ENCODE data around the gene FOXP1. TPM values are rescaled to one million over a fixed set of nuclear protein-coding genes. Genes with fewer than 3 reads are reported as not detected.

The FOXP1 gene
- total RNA-seq, 1 donor from 2014 or later, result 27.3 TPM

- H3K27me3 Mint-ChIP-seq (ENCODE audit: insufficient read depth, low read depth), result no peaks in the 10 kb centered on the region
- H3K9me3 Mint-ChIP-seq, result no peaks in the 10 kb centered on the region
- no peak overlapping the region for H3K4me3 Mint-ChIP-seq
- DNase-seq (ENCODE audit: low spot score), result no peak
- Histone ChIP-seq H3K4me2 (no peak overlapping the region), H3K9ac (no peak overlapping the region), H3K79me2 (ENCODE audit: low read depth) (no peaks in the 10 kb centered on the region), H4K20me1 (ENCODE audit: low read depth) (no peaks in the 10 kb centered on the region), H2AFZ (replicated peaks) (no peak overlapping the region), H3F3A (ENCODE audit: low read depth) (no peaks in the 10 kb centered on the region), H3K36me3 (no peaks in the 10 kb centered on the region), H3K9me3 (ENCODE audit: low read depth) (no peaks in the 10 kb centered on the region), H3K4me3 (no peak overlapping the region), H3K27me3 (no peaks in the 10 kb centered on the region), H3K27ac (no peak overlapping the region), H3K4me1 (peaks cover 2% of the 10 kb centered on the region)
- no peaks in the 10 kb centered on the region for H3K4me1 Mint-ChIP-seq
- no peak overlapping the region for H3K27ac Mint-ChIP-seq
- TF ChIP-seq EZH2phosphoT487 (IDR thresholded peaks at IDR 0.05), result no peak
- TF ChIP-seq CTCF (IDR thresholded peaks at IDR 0.05), result no peak
- TF ChIP-seq EZH2 (IDR thresholded peaks at IDR 0.05), result no peak
- no peaks in the 10 kb centered on the region for H3K36me3 Mint-ChIP-seq
These were observed 400.0 kb downstream of the FOXP1 start for GRCh38 chr3:71183549-71183948.

DNA sequence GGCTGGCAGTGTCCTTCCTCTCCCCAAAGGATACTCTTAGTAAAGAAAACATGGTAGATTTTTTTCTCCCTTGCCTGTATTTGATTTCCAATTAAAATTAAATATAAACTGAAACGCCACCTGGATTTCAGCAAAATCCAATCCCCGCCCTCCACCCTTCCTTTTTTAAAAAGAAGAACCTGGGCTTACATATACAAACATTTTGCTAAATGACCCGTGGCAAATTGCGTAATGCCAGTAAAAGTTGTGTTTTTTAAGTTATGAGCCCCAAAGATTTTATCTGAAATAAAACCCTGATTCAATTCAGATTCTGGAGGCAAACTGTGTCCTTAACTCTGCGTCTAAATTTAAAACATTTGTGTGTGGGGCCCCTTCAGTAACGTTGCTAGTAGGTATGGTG is 403.0 kb downstream of the FOXP1 start:
- no peak overlapping the region for H3K4me3 Mint-ChIP-seq

GRCh38 chr3:71177375-71177774 is 406.2 kb downstream of the FOXP1 start:
- Mint-ChIP-seq H3K27ac (no peak overlapping the region), H3K4me3 (no peak overlapping the region), H3K27me3 (ENCODE audit: insufficient read depth, low read depth) (no peaks in the 10 kb centered on the region), H3K36me3 (peaks cover 4% of the 10 kb centered on the region), H3K4me1 (peaks cover 12% of the 10 kb centered on the region), H3K9me3 (no peaks in the 10 kb centered on the region)
- no peaks in the 10 kb centered on the region for H3K9me3 ChIP-seq (ENCODE audit: low read depth)
- no peak overlapping the region for H3K9ac ChIP-seq
- no peaks in the 10 kb centered on the region for H3K36me3 ChIP-seq
- H3K4me2 ChIP-seq, result no peak overlapping the region
- H2AFZ ChIP-seq (replicated peaks), result no peak overlapping the region
- no peak overlapping the region for H3K4me3 ChIP-seq
- TF ChIP-seq EZH2phosphoT487 (IDR thresholded peaks at IDR 0.05), result no peak
- TF ChIP-seq CTCF (IDR thresholded peaks at IDR 0.05), result no peak
- TF ChIP-seq EZH2 (IDR thresholded peaks at IDR 0.05), result no peak
- no peaks in the 10 kb centered on the region for H4K20me1 ChIP-seq (ENCODE audit: low read depth)
- H3K79me2 ChIP-seq (ENCODE audit: low read depth), result no peaks in the 10 kb centered on the region
- H3K27ac ChIP-seq, result no peak overlapping the region
- no peaks in the 10 kb centered on the region for H3F3A ChIP-seq (ENCODE audit: low read depth)
- H3K27me3 ChIP-seq, result no peaks in the 10 kb centered on the region
- H3K4me1 ChIP-seq, result no peaks in the 10 kb centered on the region
- no peak for DNase-seq (ENCODE audit: low spot score)

More for the DNA sequence above, 403.0 kb downstream of the FOXP1 start:
- Histone ChIP-seq H3K4me2 (no peak overlapping the region), H3K9me3 (ENCODE audit: low read depth) (no peaks in the 10 kb centered on the region), H3K36me3 (no peaks in the 10 kb centered on the region), H3K27me3 (no peaks in the 10 kb centered on the region), H4K20me1 (ENCODE audit: low read depth) (no peaks in the 10 kb centered on the region), H3K4me3 (no peak overlapping the region), H3F3A (ENCODE audit: low read depth) (no peaks in the 10 kb centered on the region), H3K27ac (no peak overlapping the region), H3K79me2 (ENCODE audit: low read depth) (no peaks in the 10 kb centered on the region), H3K9ac (no peak overlapping the region), H2AFZ (replicated peaks) (no peak overlapping the region), H3K4me1 (no peaks in the 10 kb centered on the region)
- Mint-ChIP-seq H3K27ac (no peak overlapping the region), H3K27me3 (ENCODE audit: insufficient read depth, low read depth) (no peaks in the 10 kb centered on the region), H3K36me3 (peaks cover 2% of the 10 kb centered on the region), H3K9me3 (no peaks in the 10 kb centered on the region), H3K4me1 (peaks cover 2% of the 10 kb centered on the region)
- DNase-seq (ENCODE audit: low spot score), result no peak
- no peak for TF ChIP-seq EZH2phosphoT487 (IDR thresholded peaks at IDR 0.05)
- no peak for TF ChIP-seq CTCF (IDR thresholded peaks at IDR 0.05)
- TF ChIP-seq EZH2 (IDR thresholded peaks at IDR 0.05), result no peak

Measured in neural progenitor cell (in vitro differentiated cells).